ENCODE results near the gene NFAM1. TPM values are rescaled to one million over a fixed set of nuclear protein-coding genes. Genes with fewer than 3 reads are reported as not detected.

NFAM1 gene
- total and polyA plus RNA-seq, 7 experiments from 2014 or later: 0.03 to 40.3 (median 0.57) TPM

GRCh38 chr22:42365942-42366695, 66.1 kb downstream of the NFAM1 start:
- Histone ChIP-seq H3K4me1 (ENCODE audit: control insufficient read depth in 2 of 2, insufficient read depth in 2 of 2, low read length in 2 of 2) (peaks cover 4 to 11% of the 10 kb centered on the region in 2 donors), H3K27me3 (ENCODE audit: control insufficient read depth in 2 of 2, insufficient read depth in 2 of 2, low read length in 2 of 2) (peaks cover 0 to 18% of the 10 kb centered on the region in 2 donors), H3K9me3 (ENCODE audit: control insufficient read depth in 2 of 3, low read length in 3 of 3) (no peaks in the 10 kb centered on the region), H3K4me3 (ENCODE audit: low read length) (no peak overlapping the region), H3K27ac (ENCODE audit: low read depth, low read length) (no peak overlapping the region), H3K36me3 (ENCODE audit: control insufficient read depth in 2 of 3, insufficient read depth in 3 of 3, low read length in 3 of 3) (no peaks in the 10 kb centered on the region)
- no peaks in the 10 kb centered on the region for H3K9me3 Mint-ChIP-seq
- DNase-seq: no peak
- peaks cover 25 to 71% (median 34%) of the 10 kb centered on the region in 5 donors for H3K27me3 Mint-ChIP-seq
- ChIA-PET CTCF (no interaction called here), POLR2A (interaction anchor here (0.7 kb wide), 1 partner anchor 193 kb away, joined by 3 read pairs; no protein-coding TSS in a partner anchor)
- peaks cover 0 to 3% (median 0%) of the 10 kb centered on the region in 5 donors for H3K36me3 Mint-ChIP-seq
- H3K4me1 Mint-ChIP-seq: peaks cover 6 to 16% (median 14%) of the 10 kb centered on the region in 7 donors
- H3K27ac Mint-ChIP-seq: no peak overlapping the region
- no peak overlapping the region for H3K4me3 Mint-ChIP-seq
- intact Hi-C loops (cut with micrococcal nuclease): loop anchor here in 1 of 2 donors (5.0 kb wide), 1 partner anchor 76 kb away; no protein-coding TSS in a partner anchor
- no peak for ATAC-seq

- H3K4me1 Mint-ChIP-seq: peaks cover 6 to 16% (median 14%) of the 10 kb centered on the region in 7 donors
- Histone ChIP-seq H3K9me3 (ENCODE audit: control insufficient read depth in 2 of 3, low read length in 3 of 3) (no peaks in the 10 kb centered on the region), H3K4me3 (ENCODE audit: low read length) (no peak overlapping the region), H3K36me3 (ENCODE audit: control insufficient read depth in 2 of 3, insufficient read depth in 3 of 3, low read length in 3 of 3) (no peaks in the 10 kb centered on the region), H3K27me3 (ENCODE audit: control insufficient read depth in 2 of 2, insufficient read depth in 2 of 2, low read length in 2 of 2) (peaks cover 0 to 18% of the 10 kb centered on the region in 2 donors), H3K27ac (ENCODE audit: low read depth, low read length) (no peak overlapping the region), H3K4me1 (ENCODE audit: control insufficient read depth in 2 of 2, insufficient read depth in 2 of 2, low read length in 2 of 2) (peaks cover 4 to 11% of the 10 kb centered on the region in 2 donors)
- POLR2A ChIA-PET: no interaction called here
- no peak for DNase-seq
- CTCF ChIA-PET: interaction anchor here (0.6 kb wide), 1 partner anchor 247 kb away, joined by 6 read pairs; no protein-coding TSS in a partner anchor
- intact Hi-C loops (cut with micrococcal nuclease): loop anchor here in 1 of 2 donors (5.0 kb wide), 1 partner anchor 77 kb away; no protein-coding TSS in a partner anchor
- H3K36me3 Mint-ChIP-seq: peaks cover 0 to 3% (median 0%) of the 10 kb centered on the region in 5 donors
- no peaks in the 10 kb centered on the region for H3K9me3 Mint-ChIP-seq
- peak overlapping the region in 1 of 9 donors; percentile 29 for H3K27ac Mint-ChIP-seq
- ATAC-seq: no peak
- H3K4me3 Mint-ChIP-seq: no peak overlapping the region
- H3K27me3 Mint-ChIP-seq: peaks cover 25 to 74% (median 34%) of the 10 kb centered on the region in 5 donors
Measured at GRCh38 chr22:42365111-42365865, 66.9 kb downstream of the NFAM1 start.

- H3K27ac ChIP-seq (ENCODE audit: low read depth, low read length): no peak overlapping the region
- Mint-ChIP-seq H3K4me1 (peaks cover 5 to 14% (median 12%) of the 10 kb centered on the region in 7 donors), H3K27ac (no peak overlapping the region), H3K36me3 (peaks cover 0 to 3% (median 0%) of the 10 kb centered on the region in 5 donors), H3K9me3 (no peaks in the 10 kb centered on the region), H3K27me3 (peaks cover 25 to 76% (median 34%) of the 10 kb centered on the region in 5 donors), H3K4me3 (no peak overlapping the region)
- no peak for DNase-seq
- H3K4me1 ChIP-seq (ENCODE audit: control insufficient read depth in 2 of 2, insufficient read depth in 2 of 2, low read length in 2 of 2): peaks cover 4 to 11% of the 10 kb centered on the region in 2 donors
- intact Hi-C loops (cut with micrococcal nuclease): loop anchor here in 1 of 2 donors (5.0 kb wide), 1 partner anchor 78 kb away; no protein-coding TSS in a partner anchor
- POLR2A ChIA-PET: interaction anchor here (0.6 kb wide), 1 partner anchor 293 kb away, joined by 8 read pairs; no protein-coding TSS in a partner anchor
- H3K4me3 ChIP-seq (ENCODE audit: low read length): no peak overlapping the region
- no peaks in the 10 kb centered on the region for H3K9me3 ChIP-seq (ENCODE audit: control insufficient read depth in 2 of 3, low read length in 3 of 3)
- H3K27me3 ChIP-seq (ENCODE audit: control insufficient read depth in 2 of 2, insufficient read depth in 2 of 2, low read length in 2 of 2): peaks cover 0 to 18% of the 10 kb centered on the region in 2 donors
- ATAC-seq: no peak
- H3K36me3 ChIP-seq (ENCODE audit: control insufficient read depth in 2 of 3, insufficient read depth in 3 of 3, low read length in 3 of 3): no peaks in the 10 kb centered on the region
- CTCF ChIA-PET: interaction anchor here (0.6 kb wide), 2 partner anchors 67 to 247 kb away, joined by 4 to 6 read pairs; no protein-coding TSS in a partner anchor
Measured at GRCh38 chr22:42364604-42365110, 67.5 kb downstream of the NFAM1 start.

GRCh38 chr22:42363892-42364291, 68.3 kb downstream of the NFAM1 start:
- H3K4me1 ChIP-seq (ENCODE audit: control insufficient read depth in 2 of 2, insufficient read depth in 2 of 2, low read length in 2 of 2): peaks cover 4 to 11% of the 10 kb centered on the region in 2 donors
- Mint-ChIP-seq H3K27ac (no peak overlapping the region), H3K27me3 (peaks cover 25 to 71% (median 31%) of the 10 kb centered on the region in 5 donors), H3K36me3 (peaks cover 0 to 3% (median 0%) of the 10 kb centered on the region in 5 donors), H3K4me3 (no peak overlapping the region), H3K4me1 (peaks cover 0 to 11% (median 8%) of the 10 kb centered on the region in 7 donors), H3K9me3 (no peaks in the 10 kb centered on the region)
- ChIA-PET CTCF (interaction anchor here (0.6 kb wide), 1 partner anchor 67 kb away, joined by 4 read pairs; no protein-coding TSS in a partner anchor), POLR2A (interaction anchor here (0.6 kb wide), 1 partner anchor 293 kb away, joined by 8 read pairs; no protein-coding TSS in a partner anchor)
- H3K27me3 ChIP-seq (ENCODE audit: control insufficient read depth in 2 of 2, insufficient read depth in 2 of 2, low read length in 2 of 2): peaks cover 0 to 18% of the 10 kb centered on the region in 2 donors
- ATAC-seq (no peak), DNase-seq (no peak)
- H3K4me3 ChIP-seq (ENCODE audit: low read length): no peak overlapping the region
- no peaks in the 10 kb centered on the region for H3K9me3 ChIP-seq (ENCODE audit: control insufficient read depth in 2 of 3, low read length in 3 of 3)
- intact Hi-C loops (cut with micrococcal nuclease): no loop called here
- H3K27ac ChIP-seq (ENCODE audit: low read depth, low read length): no peak overlapping the region
- no peaks in the 10 kb centered on the region for H3K36me3 ChIP-seq (ENCODE audit: control insufficient read depth in 2 of 3, insufficient read depth in 3 of 3, low read length in 3 of 3)

GRCh38 chr22:42361523-42361922, 70.7 kb downstream of the NFAM1 start:
- POLR2A ChIA-PET: no interaction called here

GRCh38 chr22:42360348-42360747, 71.9 kb downstream of the NFAM1 start:
- ChIA-PET CTCF (no interaction called here), POLR2A (interaction anchor here (0.9 kb wide), 1 partner anchor 67 kb away, joined by 4 read pairs; no protein-coding TSS in a partner anchor)

More at GRCh38 chr22:42361523-42361922, 70.7 kb downstream of the NFAM1 start:
- peaks cover 0 to 3% (median 0%) of the 10 kb centered on the region in 5 donors for H3K36me3 Mint-ChIP-seq
- H3K4me3 Mint-ChIP-seq: no peak overlapping the region
- CTCF ChIA-PET: no interaction called here
- intact Hi-C loops (cut with micrococcal nuclease): no loop called here
- Histone ChIP-seq H3K27me3 (ENCODE audit: control insufficient read depth in 2 of 2, insufficient read depth in 2 of 2, low read length in 2 of 2) (no peaks in the 10 kb centered on the region), H3K4me3 (ENCODE audit: low read length) (no peak overlapping the region), H3K27ac (ENCODE audit: low read depth, low read length) (no peak overlapping the region), H3K36me3 (ENCODE audit: control insufficient read depth in 2 of 3, insufficient read depth in 3 of 3, low read length in 3 of 3) (no peaks in the 10 kb centered on the region), H3K4me1 (ENCODE audit: control insufficient read depth in 2 of 2, insufficient read depth in 2 of 2, low read length in 2 of 2) (no peaks in the 10 kb centered on the region), H3K9me3 (ENCODE audit: control insufficient read depth in 2 of 3, low read length in 3 of 3) (no peaks in the 10 kb centered on the region)
- no peaks in the 10 kb centered on the region for H3K9me3 Mint-ChIP-seq
- ATAC-seq (no peak), DNase-seq (no peak)
- H3K4me1 Mint-ChIP-seq: peaks cover 0 to 4% (median 0%) of the 10 kb centered on the region in 7 donors
- H3K27ac Mint-ChIP-seq: no peak overlapping the region
- H3K27me3 Mint-ChIP-seq: peaks cover 11 to 49% (median 19%) of the 10 kb centered on the region in 5 donors

More at GRCh38 chr22:42360348-42360747, 71.9 kb downstream of the NFAM1 start:
- ATAC-seq (no peak), DNase-seq (no peak)
- H3K4me3 ChIP-seq (ENCODE audit: low read length): no peak overlapping the region
- Mint-ChIP-seq H3K4me3 (no peak overlapping the region), H3K4me1 (peaks cover 0 to 4% (median 0%) of the 10 kb centered on the region in 7 donors), H3K27ac (no peak overlapping the region), H3K27me3 (peaks cover 4 to 37% (median 13%) of the 10 kb centered on the region in 5 donors), H3K9me3 (no peaks in the 10 kb centered on the region), H3K36me3 (peaks cover 0 to 3% (median 0%) of the 10 kb centered on the region in 5 donors)
- no peak overlapping the region for H3K27ac ChIP-seq (ENCODE audit: low read depth, low read length)
- no peaks in the 10 kb centered on the region for H3K9me3 ChIP-seq (ENCODE audit: control insufficient read depth in 2 of 3, low read length in 3 of 3)
- no peaks in the 10 kb centered on the region for H3K36me3 ChIP-seq (ENCODE audit: control insufficient read depth in 2 of 3, insufficient read depth in 3 of 3, low read length in 3 of 3)
- no peaks in the 10 kb centered on the region for H3K4me1 ChIP-seq (ENCODE audit: control insufficient read depth in 2 of 2, insufficient read depth in 2 of 2, low read length in 2 of 2)
- no peaks in the 10 kb centered on the region for H3K27me3 ChIP-seq (ENCODE audit: control insufficient read depth in 2 of 2, insufficient read depth in 2 of 2, low read length in 2 of 2)
- intact Hi-C loops (cut with micrococcal nuclease): no loop called here
